ENCODE data around the gene SPNS2.

The SPNS2 gene

DNA sequence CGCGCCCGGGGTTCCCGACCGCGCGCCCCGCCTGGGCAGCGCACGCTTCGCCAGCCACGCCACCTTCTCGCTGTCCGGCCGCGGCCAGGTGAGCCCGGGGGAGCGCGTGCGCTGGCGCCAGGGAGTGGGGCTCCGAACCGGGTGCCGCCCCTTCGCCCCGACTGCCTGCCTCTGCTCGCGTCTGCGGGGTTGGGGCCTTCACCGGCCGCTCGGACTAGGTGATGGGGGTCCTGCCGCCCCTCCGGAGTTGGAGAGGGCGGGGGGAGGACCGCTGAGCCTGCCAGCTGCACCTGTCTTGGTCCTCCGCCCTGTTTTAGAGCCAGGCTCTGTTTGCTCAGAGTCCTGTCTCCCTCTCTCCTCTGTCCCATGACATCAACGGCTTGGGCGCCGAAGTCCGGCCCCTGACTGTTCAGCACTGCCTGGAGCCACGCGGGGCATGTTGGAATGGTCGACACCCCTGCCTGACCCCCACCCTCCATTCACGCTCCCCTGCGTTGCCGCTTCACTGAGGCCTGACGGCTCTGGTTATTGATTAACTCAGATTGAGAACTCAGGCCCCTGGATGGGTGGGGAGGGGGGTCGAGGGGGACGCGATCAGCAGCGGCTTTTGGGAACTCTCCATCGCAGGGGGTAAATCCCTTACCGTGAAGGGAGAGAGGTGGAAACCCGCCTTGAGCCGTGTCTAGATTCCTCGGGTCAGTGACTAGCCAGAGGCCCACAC is 86.4 kb downstream of the SPNS2 start:
- no peak for DNase-seq

DNA sequence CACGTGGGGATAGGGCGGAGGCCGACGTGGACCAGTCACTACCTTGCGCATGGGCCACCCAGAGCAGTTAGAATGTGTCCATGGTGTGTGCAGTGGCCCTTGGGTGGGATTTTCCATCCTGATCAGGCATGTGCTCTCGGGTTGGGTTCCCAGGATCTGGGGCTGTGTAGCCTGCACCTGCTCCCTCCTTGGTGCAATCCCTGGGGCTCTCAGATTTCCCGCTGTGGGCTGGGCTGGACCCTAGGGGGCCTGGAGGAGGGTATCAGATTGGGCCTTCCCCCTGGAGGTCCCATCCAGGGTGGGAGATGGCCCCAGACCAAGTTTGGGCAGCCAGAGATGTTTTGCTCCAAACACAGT is 86.9 kb downstream of the SPNS2 start:
- DNase-seq, result no peak

DNA sequence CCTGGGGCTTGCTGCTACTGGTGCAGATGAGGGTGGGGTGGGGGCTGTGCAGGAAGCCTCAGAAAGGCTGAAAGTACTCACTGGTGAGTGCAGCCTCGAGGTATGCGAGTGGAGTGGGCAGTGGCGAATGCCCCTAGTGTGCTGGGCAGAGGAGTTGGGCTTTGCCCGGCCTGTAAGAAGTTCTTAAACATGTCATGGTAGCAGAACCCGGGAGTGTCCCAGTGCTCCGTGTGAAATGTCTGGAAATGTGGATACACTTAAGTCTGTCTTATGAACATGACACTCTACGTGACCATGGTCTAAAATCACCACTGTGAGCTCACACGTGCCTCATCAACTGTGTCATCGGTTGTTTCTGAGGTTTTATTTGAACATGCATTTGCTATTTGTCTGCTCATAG is 87.4 kb downstream of the SPNS2 start:
- no peak for DNase-seq

DNA sequence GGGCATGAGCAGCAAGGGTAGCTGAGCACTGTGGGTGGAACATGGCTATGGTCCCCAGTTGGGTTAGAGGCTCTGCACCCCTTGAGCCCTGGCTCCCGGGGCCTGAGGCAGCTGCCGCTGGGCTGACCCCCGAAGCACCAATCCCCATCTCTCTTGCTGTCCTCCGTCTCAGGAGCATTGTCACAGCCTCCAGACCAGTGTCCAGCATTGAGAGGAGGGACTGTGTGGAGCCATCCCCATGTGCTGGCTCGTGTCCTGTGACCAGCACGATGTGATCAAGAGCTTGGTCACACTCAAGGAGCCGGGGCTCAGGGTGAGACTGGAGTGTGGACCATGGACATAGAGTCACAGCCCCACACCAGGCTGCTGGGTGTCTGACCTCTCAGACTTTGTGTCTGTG is 88.5 kb downstream of the SPNS2 start:
- no peak for DNase-seq

DNA sequence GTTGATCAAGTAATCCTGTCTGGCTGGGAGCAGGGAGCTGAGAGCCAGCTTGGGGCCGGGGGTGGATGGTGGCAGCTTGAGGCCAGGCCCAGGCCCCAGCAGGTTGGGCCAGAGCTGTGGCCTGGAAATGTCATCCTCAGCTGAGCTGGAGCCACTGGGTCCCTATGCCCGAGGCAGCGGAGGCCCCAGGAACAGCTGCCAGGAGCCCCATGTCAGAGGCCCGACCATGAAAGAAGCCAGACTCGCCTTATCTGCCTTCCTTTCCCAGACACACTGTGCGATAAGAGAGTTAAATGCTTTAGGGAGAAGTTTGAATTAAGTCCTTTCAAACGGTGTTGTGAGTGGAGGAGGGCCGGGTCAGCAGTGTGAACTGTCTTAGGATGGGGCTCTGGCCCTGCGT is 89.1 kb downstream of the SPNS2 start:
- no peak for DNase-seq

DNA sequence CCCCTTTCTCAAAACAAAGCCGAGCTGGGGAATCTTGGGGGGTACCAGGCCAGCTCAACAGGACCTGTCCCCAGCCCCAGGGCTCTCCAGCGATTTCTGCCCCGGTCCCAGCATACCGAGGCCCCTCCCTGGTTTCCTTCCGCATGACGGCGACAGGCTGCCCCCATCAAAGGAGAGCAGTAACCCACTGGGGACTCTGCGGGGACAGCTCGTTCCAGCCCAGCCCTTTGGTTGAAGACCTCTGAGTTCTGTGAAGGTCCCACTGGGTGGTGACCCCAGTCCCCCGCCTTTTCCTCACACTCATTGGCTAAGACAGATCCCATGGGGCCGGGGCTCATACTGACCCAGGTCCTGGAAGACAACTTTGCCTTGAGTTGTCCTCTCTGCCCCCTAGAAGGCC is 89.7 kb downstream of the SPNS2 start:
- no peak for DNase-seq

Measured in hypothalamus (tissue), 51 donors.